Omental fat pad (tissue), 4 donors: Measurements from ENCODE around the gene AQP4. TPM values are rescaled to one million over a fixed set of nuclear protein-coding genes. Genes with fewer than 3 reads are reported as not detected.

ENCODE experiments used
- ATAC-seq: fragments of 150-250 bp; one replicate; pipeline ENCODE4 v1.9.1; 2016; ENCODE audit warnings: mild to moderate bottlenecking, moderate library complexity; ENCODE audit not compliant: low FRiP score
- DNase-seq: peaks from one replicate; pipeline ENCODE4 v3.0.0-alpha.2; 2019; ENCODE audit warnings: low spot score
- CTCF ChIP-seq, 3 donors: fragments of 450-650 bp; IDR thresholded peaks; one replicate each; pipeline ENCODE4 v1.5.1; 2016 to 2017; ENCODE audit warnings: antibody characterized with exemption in 3 of 3, mild to moderate bottlenecking in 3 of 3, moderate library complexity in 2 of 3
- total RNA-seq, 4 donors: library from RNA; depleted of rRNA; stranded (reverse); fragments of >200 nt; gene quantifications; one replicate each; pipeline ENCODE4 v1.1.0, GENCODE V29; 2016

AQP4 gene
- total RNA-seq, 4 donors from 2014 or later: not detected

- ATAC-seq (no peak), DNase-seq (no peak)
- TF ChIP-seq CTCF (IDR thresholded peaks at IDR 0.05): no peak
Measured at GRCh38 chr18:26893996-26894395, 28.5 kb upstream of the AQP4 start.

DNA sequence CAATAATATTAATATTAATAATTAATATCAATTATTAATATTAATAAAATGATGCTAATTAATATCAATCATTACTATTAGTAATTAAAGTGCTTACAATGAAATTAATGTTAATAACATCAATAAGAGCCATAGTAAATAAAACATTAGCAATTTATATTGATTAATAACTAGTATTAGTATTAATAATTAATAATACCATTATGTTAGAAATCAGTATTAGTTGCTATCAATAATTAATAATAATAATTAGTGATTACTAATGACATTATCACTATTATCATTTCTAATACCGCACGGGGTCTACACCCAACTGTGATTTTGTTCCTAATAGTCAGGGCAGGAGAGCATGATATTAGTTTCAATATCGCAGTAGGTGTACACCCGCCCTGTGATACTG is 22.8 kb upstream of the AQP4 start:
- ATAC-seq: no peak
- DNase-seq: no peak
- no peak for TF ChIP-seq CTCF (IDR thresholded peaks at IDR 0.05)

DNA sequence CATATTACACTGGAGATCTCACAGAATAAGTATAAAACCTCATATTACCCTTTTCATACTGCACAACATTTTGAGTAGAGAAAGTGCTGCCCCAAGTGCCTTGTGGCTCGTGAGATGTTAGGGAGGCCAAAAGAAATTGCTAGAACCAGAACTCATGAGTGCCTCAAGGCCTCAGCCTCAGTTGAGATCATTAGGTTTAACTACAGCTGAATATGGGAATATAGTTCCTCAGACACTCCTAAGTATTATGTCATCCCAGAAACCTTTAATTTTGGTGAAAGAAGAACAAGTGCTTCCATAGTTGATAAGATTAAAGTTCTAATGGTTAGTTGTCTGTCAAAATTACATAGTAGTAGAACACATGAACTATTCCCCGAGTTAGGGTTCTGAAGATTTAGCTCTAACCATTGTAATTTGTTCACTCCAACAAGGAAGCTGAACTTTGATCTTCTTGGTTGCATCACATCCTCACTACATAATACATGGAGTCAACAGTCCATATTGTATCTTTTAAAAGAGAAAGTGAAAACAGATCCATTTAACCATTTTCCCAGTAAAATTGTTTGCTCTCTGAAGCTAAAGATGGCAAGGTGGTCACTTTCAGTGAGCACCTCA is 9.6 kb upstream of the AQP4 start:
- DNase-seq: no peak
- no peak for ATAC-seq
- TF ChIP-seq CTCF (IDR thresholded peaks at IDR 0.05): no peak

- TF ChIP-seq CTCF (IDR thresholded peaks at IDR 0.05): no peak
- no peak for ATAC-seq
- no peak for DNase-seq
Measured at GRCh38 chr18:26874283-26874682, 8.8 kb upstream of the AQP4 start.

GRCh38 chr18:26869640-26870039 is 4.1 kb upstream of the AQP4 start:
- ATAC-seq: no peak
- DNase-seq: no peak

DNA sequence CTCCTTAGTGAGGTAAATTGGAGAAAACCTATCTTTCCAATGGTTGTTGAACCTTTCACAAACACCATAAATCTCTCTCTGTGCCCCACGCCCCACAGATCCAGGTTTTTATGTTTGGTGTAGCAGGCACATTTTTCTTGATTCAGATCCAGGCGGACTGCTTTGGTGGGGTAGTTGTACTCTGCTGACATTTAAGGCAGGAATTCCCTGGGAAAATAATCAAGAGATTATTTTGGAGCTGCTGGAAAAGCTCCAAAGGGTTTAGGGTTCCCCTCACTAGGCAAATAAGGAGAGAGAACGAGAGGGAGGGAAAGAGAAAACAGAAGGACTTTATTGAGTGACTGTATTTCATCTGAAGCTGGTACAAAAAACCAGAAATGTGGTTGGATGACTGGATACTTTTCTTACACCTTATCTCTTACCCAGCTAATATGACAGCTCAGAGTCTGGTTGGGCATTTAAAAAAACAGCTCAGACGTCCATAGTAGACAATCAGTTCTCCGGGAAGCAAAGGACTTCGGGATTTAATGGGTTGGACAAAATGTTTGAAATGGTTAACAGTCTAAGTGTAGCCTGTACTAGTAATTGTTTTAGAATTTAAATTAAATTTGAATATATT is 3.6 kb upstream of the AQP4 start:
- TF ChIP-seq CTCF (IDR thresholded peaks at IDR 0.05): no peak
- DNase-seq: no peak
- ATAC-seq: no peak

More at GRCh38 chr18:26869640-26870039, 4.1 kb upstream of the AQP4 start:
- TF ChIP-seq CTCF (IDR thresholded peaks at IDR 0.05): no peak

- ATAC-seq: no peak
- no peak for TF ChIP-seq CTCF (IDR thresholded peaks at IDR 0.05)
- DNase-seq: no peak
Measured at GRCh38 chr18:26867471-26867870, 2.0 kb upstream of the AQP4 start.
